ENCODE data around the gene YDJC.
"Not testable (repeated sequence)": the region's sequence is repeated elsewhere in the genome, so short reads cannot be mapped to it uniquely, and the experiment has no call there.

YDJC gene

DNA sequence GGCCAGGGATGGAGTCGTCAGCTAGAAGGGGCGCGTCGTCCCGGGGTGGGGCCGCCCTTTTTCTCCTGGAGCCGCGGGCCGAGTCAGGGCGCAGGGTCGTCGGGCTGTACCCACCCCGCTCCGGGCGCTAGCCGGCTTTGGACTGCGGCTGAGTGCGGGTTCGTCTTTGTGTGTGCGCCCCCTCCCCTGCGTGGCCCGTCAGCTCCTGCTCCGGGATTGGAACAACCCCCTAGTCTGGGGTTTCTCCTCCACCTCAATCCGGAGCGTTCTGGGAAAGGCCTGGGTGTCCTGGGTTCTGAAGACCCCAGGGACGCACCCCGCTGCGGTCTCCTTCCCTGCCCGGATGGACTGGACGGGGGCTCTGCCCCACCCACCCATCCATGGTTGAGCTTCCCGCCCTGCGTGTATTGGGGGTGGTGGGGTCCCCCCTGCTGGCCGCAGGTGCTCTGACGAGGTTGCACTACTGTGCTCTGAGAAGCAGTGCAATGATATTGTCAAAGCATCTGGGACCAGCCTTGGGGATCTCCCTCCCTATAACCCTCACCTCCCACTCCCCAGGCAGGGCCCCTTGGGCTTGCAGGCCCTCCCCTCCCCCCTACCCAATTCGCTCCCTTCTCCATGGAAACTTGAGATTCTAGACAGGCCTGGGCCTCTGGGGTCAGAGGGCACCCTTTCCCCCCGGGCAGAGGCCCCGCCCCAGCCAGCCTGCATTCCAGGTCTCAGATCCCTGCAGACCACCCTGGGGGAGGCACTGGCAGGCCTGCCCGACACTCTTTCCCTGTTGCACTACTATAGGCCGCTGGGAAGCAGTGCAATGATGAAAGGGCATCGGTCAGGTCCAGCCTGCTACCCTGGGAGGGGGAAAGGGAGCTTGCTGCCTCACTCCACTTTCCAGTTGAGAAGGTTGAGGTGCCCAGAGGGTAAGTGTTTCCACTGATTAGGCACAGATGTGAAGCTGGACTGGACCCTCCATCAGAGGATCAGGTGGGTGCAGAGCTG is 23.0 kb upstream of the YDJC start:
- DNase-seq, result no peak

DNA sequence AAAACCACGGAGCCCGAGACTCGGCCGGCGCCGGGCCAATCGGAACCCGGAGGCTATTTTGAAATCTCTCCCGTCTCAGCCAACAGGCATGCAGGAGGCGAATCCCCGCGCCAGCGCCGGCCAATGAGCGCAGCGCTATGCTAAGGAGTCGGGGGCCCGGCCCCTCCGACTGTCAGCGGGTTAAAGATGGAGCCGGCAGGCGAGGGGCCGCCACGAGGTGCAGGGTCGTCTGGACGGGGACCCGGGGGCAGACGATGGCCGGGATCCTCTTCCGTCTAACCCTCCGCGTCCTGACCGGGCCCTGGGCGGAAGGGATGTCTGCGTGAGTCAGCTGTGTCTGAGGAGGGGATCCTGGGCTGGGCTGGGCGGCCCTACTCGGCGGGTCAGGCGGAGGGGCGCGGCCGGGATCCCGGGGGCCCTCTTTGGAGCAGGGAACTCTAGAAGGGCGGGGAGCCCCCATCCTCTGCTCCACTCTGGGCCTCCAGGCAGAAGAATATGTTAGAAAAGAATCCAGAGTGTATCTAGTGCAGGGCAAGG is 22.3 kb upstream of the YDJC start:
- peak; percentile 86 for DNase-seq

DNA sequence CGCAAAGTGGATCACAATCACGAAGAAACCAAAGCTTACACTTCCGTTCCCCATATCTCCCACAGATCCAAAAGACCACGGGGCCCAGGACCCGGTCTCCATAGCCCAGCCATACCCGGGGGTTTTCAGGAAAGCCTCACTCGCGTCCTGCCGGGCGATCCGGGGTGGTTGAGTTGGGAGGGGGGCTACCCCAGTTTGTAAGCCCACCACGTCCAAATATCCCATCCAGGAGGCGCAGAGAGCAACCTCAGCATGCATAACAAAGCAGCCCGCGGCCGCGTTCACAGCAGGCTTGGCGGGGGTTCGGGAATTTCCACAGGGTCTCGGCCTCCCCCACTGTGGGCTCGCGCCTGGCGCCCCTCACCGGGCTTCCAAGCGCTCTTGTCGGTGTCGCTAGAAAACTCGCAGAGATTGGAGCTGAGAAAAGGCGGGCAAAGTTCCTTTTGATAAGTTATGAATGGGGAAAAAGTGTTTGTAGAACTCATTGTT is 21.7 kb upstream of the YDJC start:
- peak; percentile 82 for DNase-seq

DNA sequence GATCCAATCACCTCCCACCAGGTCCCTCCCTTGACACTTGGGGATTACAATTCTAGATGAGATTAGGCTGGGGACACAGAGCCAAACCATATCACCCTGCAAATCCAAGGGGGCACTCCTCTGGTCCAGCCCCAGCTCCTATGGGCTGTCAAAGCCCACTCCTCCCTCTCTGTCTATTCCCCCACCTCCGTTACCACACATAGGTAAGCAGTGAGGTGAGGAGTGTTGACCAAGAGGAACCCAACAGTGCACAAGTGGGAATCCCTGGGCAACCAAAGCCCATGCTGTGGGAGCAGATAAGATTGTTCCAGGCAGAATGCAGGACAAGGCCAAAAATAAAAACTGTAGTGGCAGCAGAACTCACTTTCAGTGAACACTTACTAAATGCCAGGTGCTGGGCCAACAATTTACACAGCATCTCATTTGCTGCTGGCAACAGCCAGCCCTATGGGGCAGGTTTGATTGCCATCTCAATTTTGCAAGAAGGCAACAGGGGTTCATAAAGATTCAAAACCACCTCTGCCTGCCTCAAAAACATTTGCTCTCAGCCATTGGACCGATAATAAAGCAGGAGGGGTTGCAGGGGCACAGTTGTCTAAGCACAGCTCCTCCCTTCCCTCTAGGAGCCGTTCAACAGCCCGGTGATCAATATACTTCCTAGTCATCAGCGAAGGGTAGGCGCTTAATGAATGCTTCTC is 21.1 kb upstream of the YDJC start:
- no peak for DNase-seq

DNA sequence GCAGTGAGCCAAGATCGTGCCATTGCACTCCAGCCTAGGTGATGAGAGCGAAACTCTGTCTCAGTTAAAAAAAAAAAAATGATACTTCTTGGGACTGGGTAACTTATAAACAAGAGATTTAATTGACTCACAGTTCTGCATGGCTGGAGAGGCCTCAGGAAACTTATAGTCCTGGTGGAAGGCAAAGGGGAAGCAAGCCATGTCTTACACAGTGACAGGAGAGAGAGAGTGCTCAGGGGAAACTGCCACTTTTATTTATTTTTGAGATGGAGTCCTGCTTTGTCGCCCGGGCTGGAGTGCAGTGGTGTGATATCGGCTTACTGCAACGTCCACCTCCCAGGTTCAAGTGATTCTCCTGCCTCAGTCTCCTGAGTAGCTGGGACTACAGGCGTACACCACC is 20.5 kb upstream of the YDJC start:
- no peak for DNase-seq

DNA sequence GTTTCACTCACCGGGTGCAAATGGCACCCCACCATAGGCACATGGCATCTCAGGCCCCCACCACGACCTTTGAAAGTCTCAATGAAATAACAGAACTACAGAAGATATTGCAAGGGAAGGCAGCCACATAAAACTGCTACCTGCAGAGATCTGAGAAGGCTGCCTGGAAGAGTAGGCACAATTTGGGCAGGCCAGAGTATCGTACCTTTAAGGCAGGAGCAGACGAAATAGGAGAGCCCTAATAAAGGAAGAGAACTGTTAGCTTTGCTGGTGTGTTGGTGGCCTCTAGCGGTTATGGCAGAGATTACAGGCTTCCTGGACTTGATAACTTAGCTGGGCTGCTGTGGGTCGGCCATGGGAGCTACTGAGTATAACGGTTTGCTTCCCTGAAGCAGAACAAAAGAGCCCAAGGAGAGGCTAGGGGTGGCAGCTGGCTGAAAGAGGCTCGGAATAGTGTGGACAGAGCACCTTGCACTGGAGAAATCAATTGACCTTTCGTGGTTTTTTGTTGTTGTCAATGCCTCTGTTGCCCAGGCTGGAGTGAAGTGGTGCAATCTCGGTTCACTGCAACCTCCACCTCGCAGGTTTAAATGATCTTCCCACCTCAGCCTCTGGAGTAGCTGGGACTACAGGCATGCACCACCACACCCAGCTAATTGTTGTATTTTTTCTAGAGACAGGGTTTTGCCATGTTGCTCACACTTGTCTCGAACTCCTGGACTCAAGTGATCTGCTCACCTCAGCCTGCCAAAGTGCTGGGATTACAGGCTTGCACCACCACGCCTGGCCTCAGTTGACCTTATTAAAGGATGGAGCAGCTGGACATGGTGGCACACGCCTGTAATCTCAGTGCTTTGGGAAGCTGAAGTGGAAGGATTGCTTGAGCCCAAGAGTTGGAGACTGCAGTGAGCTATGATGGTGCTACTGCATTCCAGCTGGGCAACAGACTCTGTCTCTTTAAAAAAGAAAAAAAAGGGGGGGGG is 17.1 kb upstream of the YDJC start:
- DNase-seq, result peak; percentile 57

DNA sequence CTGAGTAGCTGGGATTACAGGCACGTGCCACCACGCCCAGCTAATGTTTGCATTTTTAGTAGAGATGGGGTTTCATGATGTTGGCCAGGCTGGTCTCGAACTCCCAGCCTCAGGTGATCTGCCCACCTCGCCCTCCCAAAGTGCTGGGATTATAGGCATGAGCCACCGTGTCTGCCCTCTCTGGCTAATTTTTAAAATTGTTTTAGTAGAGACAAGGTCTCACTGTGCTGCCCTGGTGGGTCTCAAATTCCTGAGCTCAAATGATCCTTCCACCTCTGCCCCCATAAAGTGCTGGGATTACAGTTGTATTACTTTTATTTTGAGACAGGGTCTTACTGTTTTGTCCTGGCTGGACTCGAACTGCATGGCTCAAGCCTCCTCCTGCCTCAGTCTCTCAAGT is 15.7 kb upstream of the YDJC start:
- not testable (repeated sequence) for DNase-seq

DNA sequence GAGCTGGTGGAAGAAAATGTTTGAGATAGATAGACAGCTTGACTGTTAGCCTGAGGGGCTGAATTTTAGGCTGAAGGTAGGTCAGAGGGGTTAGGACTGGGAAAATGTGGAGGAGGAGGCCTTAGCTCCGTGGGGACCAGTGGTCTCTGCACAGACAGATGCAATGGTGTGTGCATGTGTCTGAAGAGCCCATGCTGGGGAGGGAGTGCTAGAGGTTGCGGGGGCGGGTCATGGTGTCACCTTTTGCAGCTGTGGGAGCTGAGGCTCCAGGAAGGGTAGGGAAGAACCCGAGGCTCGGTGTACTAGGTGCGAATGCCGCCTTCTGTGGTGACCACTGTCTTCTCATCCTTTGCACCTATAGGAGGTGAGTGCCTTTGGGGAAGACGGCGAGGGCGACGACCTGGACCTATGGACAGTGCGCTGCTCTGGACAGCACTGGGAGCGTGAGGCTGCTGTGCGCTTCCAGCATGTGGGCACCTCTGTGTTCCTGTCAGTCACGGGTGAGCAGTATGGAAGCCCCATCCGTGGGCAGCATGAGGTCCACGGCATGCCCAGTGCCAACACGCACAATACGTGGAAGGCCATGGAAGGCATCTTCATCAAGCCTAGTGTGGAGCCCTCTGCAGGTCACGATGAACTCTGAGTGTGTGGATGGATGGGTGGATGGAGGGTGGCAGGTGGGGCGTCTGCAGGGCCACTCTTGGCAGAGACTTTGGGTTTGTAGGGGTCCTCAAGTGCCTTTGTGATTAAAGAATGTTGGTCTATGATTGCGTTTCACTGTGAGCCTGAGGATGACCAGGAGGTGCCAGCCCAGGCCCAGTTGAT is 13.9 kb upstream of the YDJC start:
- no peak for DNase-seq

DNA sequence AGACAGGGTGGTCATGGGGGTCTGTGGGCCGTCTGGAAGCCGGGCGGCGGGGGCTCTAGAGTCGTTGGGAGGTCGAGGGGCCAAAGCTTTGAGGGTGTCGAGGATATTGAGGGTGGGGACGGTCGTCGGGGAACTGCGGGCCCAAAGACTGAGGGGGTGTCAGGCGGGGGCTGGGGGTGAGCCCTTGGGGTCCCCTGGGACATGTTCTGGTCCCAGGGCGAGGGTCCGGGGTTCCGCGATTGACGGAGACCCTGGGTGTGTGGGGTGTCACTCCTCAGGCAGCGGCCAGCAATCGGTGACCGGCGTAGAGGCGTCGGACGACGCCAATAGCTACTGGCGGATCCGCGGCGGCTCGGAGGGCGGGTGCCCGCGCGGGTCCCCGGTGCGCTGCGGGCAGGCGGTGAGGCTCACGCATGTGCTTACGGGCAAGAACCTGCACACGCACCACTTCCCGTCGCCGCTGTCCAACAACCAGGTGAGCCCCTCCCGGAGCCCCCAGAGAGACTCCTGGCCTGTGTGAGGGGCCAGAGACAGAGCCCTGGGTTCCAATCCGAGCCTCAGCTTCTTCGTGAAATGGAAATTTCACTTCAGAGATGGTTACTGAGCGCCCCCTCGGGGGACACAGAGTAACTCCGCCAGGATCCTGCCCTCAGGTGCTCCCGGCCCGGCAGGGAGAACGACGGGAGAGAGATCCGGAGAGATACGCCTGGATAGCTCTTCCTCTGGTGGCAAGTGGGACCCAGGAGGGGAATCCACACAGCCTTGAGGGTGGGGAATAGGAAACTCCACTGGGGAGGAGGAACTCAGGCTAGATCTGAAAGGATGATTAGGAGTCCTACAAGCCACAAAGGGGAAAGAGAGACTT is 13.0 kb upstream of the YDJC start:
- peak; percentile 70 for DNase-seq

DNA sequence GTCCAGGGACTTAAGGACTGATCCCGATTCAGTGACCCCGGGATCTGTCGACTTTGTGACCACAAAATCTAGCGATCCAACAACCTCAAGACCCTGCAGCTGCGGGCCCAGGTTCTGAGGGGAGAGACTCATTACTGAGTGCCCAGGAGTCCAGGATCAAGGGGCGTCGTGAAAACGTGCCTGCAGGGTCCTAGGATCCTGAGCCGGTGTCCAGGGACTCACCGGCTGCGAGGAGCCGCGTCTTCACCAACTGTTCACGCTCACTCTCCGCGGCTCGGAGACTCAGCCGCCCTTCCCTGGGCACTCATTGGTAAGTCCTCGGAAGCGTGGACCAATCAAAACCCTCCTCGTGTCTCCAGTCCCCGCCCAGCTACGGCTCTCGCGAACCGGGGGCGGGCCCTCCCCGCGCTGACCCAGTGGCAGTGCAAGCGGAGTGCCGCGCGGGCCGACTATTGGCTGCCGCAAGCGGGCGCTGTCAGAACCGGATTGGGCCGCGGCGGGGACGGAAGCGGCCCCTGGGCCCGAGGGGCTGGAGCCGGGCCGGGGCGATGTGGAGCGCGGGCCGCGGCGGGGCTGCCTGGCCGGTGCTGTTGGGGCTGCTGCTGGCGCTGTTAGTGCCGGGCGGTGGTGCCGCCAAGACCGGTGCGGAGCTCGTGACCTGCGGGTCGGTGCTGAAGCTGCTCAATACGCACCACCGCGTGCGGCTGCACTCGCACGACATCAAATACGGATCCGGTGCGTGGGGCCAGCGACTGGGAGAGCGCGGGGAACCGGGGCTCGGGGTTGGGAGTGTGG is 12.2 kb upstream of the YDJC start, which contains the start of gene SDF2L1:
Gene SDF2L1 (plus strand): TSS at position 514 of the 795 bp plus-strand sequence. CDS start 35 bp downstream, at position 549.
- DNase-seq, result peak; percentile 97

DNA sequence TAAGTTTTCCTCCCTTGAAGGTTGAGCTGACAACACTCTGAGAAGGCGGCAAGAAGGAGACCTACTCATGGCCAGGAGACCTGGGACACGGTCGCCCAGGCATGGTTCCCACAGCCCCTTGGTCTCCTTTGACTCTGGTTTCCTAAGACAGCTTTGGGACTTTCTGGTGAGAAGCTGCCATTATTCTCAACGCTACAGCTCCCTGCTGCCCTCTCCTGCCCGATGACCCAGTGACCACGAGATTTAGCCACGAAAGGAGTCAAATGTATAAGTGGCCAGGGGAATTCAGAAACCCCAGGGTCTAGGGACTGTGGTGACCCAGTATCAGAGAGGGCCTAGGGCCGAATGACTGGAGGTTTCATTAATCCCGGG is 11.6 kb upstream of the YDJC start:
- no peak for DNase-seq

DNA sequence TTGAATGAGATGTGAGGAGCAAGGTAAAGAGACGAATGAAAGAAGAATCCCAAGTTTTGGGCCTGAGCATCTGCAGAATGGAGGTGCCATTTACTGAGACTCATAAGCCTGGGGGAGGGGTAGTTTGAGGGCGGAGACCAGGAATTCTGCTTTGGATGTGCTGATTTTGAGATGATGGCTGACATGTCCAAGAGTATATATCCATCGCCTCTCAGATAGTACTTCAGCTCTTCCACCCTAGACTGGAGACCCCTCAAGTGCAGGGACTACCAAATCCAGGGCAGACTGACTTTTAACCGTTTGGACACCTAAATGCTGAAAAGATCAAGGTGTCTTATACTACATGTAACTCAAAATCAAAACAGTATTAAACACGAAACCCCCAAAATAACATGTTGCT is 11.0 kb upstream of the YDJC start:
- DNase-seq, result no peak

DNA sequence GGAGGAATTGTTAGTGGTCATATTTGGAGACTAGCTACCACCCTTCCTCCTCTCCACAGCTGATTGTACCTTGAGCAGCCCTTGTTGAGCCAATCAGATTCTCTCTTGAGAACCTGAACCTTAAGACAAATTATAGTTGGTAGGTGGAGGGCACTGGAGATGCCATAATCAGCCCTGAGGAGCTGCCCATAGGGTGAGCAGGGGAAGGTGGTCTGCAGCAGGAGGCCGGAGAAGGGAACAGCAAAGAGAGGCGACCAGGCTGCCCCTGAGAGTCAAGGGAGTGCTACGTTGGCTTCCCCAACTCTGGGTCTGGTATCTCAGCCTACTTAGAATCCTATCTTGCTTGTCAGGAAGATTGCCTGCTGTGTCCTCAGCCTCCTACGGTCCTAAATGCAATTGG is 9.5 kb upstream of the YDJC start:
- DNase-seq, result no peak

DNA sequence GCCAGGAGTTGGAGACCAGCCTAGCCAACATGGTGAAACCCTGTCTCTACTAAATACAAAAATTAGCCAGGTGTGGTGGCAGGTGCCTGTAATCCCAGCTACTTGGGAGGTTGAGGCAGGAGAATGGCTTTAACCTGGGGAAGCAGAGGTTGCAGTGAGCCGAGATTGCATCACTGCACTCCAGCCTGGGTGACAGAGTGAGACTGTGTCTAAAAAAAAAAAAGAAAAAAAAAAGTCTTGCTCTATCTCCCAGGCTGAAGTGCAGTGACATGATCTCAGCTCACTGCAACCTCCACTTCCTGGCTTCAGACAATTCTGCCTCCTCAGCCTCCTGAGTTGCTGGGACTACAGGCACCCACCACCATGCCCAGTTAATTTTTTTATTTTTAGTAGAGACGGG is 7.6 kb upstream of the YDJC start:
- DNase-seq, result not testable (repeated sequence)

DNA sequence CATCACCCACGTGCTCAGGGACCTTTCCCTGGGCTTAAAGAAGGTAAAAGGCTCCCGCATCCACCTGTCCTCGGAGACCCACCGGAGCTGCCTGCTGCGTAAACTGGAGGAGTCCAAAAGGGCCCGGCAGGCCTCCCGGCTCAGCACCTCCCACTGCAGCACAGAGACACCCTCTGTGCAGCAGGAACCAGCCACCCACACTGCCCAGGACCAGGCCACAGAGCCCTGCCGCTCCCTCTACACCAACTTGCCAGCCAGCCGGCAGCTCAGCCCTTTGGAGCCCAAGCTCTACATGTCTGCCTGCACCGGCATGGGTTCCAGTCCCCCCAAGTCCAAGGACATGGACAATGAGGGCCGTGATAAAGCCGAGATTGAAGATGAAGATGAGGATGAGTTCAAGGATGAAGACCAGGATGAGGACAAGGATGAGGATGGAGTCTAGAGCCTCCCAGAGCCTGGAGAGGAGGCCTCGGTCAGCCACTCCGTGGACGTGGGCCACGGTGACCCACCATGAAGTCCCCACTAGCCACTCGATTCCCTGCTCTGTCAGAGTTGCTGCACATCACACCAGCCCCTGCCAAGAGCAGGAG is 6.9 kb upstream of the YDJC start:
- DNase-seq, result no peak

DNA sequence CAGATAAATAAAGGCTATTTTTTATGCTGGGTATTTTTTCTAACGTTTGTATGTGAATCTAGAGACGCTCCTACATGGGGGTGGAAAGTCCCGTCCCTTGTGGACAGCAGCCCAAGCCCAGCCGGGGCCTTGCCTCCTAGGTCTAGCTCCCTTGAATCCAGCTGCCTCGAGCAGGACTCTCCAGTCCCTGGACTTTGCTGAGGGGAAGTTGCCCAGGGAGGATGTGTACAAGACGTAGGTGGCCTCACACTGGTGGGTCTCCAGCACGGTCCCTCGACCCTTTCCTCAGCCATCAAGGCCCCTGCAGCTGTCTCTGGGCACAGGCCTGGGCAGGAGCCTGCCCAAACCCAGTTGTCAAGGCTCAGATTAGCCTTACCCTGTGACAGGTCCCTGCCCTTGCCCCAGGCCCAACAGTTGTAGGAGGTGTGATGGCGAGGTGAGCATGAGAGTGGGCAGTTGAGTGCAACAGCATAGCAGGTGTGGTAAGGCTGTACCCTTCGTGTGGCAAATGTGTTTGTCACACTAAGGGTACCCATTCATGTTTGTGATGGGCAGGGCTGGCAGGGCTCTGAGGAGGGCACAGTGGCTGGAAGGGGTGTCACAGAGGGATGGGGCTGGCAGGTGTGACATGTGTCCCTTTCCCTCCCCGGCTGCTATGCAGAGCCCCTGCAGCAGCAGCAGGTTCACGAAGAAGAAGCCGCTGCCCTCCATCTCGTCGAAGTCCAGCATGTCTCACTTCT is 6.1 kb upstream of the YDJC start:
- DNase-seq, result no peak

DNA sequence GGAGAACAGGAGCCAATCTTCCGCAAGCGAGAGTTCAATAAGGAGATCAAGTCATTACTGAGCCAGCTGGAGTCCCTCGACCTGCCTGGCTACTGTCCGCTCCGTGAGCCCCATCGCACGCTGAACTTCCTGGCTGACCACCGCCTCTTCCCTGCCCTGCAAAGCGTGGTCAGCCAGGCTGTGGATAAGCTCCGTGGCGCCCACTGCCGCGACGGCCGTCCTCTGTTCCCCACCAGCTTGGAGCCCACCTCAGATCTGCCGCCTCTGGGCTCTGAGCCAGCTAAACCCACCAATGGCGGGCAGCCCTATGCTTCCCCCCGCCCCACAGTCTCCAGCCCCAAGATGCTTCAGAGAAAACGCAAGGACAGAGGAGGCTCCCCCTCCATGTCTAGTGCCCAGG is 5.0 kb upstream of the YDJC start:
- no peak for DNase-seq

DNA sequence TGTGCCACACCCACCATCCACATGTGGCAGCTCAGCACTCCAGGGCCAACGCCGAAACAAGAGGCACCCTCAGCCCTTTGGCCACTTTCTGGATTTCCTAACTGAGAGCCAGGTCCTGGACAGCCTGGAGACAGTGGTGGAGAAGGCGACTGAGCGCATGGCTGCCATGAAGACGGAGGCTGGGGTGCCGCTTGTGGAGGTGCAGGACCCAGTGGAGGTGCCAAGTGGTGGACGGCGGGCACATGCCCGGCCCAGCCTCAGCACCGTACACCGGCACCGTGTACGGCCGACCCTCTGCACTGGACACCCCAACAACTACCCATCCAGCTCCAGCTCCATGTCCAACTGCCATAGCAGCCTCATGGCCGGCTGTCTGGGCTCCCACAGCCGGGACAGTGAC is 4.3 kb upstream of the YDJC start:
- DNase-seq, result no peak

All from right kidney (tissue), 1 donor.